Lung microvascular endothelial cell (primary cell): ENCODE results near the gene RNFT2. TPM values are rescaled to one million over a fixed set of nuclear protein-coding genes. Genes with fewer than 3 reads are reported as not detected.

ENCODE experiments used
- DNase-seq, 2 donors: peaks; one replicate each; pipeline versions ENCODE4 v3.0.0 to v3.0.0-alpha.2; 2010; ENCODE audit warnings: low read depth in 2 of 2
- total RNA-seq: library from RNA; depleted of rRNA; stranded (reverse); fragments of >200 nt; gene quantifications from 2 replicates; pipeline ENCODE4 v1.2.1, GENCODE V29; 2014

Gene RNFT2, protein sequence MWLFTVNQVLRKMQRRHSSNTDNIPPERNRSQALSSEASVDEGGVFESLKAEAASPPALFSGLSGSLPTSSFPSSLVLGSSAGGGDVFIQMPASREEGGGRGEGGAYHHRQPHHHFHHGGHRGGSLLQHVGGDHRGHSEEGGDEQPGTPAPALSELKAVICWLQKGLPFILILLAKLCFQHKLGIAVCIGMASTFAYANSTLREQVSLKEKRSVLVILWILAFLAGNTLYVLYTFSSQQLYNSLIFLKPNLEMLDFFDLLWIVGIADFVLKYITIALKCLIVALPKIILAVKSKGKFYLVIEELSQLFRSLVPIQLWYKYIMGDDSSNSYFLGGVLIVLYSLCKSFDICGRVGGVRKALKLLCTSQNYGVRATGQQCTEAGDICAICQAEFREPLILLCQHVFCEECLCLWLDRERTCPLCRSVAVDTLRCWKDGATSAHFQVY
- total RNA-seq, result 0.60 and 1.5 TPM in 2 replicates

DNA sequence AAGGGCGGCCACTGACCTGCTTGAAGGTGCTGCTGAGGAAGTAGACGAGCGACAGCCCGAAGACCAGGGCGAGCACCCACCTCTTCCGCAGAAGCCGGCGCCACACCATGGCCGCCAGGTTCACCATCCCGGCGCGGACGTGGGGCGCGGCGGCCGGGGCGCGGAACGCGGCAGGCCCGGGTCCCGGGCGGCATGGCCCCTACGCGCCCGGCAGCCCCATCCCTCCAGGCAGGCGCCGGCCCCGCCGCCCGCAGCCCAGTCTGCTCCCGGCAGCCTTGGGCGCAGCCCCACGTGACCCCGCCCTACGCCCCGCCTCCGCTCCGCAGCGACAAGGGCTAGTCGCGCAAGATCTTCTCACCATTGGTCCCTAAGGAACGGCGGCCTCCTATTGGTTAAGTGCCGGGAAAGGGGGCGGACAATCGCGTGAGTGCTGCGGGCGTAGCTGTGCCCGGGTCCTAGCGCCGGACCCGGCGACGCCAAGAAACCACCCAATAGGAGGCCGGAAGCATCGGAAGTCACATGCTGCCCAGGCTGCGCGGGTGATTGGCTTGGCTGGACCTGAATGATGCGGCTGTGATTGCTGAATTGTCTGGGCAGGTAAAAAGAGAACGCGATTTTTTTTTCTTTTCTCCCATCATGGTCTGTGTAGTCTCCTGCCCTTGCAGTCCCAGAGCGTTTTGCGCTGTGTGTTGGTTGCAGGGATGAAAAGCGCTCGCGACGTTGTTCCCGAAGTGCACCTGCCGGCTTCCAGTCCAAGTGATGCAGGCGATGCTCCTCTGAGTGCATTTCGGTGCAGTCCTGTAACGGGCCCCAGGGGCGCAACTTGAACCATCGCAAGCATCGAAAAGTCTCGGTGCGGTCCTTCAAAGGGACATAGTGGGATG, at the start of gene RNFT2, which contains the start of gene SPRING1:
RNFT2 (plus strand) TSS at position 542 of the 884 bp plus-strand sequence. CDS start 2,183 bp downstream, outside the sequence.
SPRING1 (minus strand) TSS at position 296 of the 884 bp plus-strand sequence; CDS start at position 127, 169 bp downstream.
- peak; percentile 99 to 100 for DNase-seq

DNA sequence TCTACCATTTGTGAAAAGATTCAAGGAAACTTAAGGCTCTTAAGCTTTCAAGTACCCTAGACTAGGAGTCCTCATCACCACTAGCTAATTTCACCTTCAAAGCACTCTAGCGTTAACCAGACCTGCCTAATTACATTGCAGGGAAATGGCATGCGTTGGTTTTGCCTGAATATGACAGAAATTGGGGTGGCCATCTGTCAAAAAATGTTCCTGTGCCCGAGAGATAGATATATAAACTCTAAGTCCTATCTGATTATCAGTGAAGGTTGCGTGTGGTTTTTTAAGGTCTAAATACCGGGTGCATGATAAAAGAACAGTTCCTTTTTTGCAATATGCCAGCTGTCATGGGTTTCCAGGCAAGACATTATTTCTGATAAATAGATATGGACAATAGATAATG, 48.6 kb upstream of the RNFT2 start:
- DNase-seq, result no peak

DNA sequence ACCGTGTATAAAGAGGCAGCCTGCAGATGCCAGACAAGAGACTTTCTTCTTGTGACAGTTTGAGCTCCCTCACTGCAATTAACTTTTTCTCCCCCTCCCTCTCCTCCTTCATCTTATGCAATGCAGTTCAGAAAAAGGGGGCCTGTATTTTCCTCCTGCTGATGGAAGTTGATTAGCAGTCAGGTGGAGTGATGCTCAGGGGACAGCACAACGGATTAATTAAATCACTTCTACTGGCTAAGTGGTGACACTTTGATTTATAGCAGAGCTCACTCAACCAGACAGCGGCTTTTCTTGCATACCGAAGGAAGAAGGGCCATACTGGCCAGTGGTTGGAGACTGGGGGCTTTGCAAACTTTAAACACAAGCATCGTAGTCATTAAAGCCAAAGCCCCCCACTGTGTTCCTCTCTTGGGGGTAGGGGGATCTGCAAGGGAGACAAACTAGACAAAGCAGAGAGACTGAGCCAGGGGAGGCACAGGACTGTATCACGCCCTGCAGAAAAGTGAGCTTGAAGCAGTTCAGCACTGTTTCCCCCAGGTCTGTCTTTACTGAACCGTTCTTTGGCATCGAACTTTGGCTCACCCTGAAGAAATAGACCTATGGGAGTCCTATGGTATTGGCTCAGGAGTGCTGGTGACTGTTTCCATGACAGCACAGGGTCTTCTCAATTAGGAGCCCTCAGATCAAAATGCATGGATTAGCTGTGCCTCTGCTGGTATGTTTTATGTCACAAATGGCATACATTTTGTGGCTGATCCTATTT, 48.0 kb upstream of the RNFT2 start:
- no peak for DNase-seq

- no peak for DNase-seq
These were observed 46.9 kb upstream of the RNFT2 start for GRCh38 chr12:116691205-116691604.

- no peak for DNase-seq
These were observed 46.5 kb upstream of the RNFT2 start for GRCh38 chr12:116691636-116692035.

GRCh38 chr12:116692605-116693004, 45.5 kb upstream of the RNFT2 start:
- no peak for DNase-seq

- peak in 1 of 2 donors; percentile 34 for DNase-seq
These were observed 44.6 kb upstream of the RNFT2 start for GRCh38 chr12:116693286-116694227.

DNA sequence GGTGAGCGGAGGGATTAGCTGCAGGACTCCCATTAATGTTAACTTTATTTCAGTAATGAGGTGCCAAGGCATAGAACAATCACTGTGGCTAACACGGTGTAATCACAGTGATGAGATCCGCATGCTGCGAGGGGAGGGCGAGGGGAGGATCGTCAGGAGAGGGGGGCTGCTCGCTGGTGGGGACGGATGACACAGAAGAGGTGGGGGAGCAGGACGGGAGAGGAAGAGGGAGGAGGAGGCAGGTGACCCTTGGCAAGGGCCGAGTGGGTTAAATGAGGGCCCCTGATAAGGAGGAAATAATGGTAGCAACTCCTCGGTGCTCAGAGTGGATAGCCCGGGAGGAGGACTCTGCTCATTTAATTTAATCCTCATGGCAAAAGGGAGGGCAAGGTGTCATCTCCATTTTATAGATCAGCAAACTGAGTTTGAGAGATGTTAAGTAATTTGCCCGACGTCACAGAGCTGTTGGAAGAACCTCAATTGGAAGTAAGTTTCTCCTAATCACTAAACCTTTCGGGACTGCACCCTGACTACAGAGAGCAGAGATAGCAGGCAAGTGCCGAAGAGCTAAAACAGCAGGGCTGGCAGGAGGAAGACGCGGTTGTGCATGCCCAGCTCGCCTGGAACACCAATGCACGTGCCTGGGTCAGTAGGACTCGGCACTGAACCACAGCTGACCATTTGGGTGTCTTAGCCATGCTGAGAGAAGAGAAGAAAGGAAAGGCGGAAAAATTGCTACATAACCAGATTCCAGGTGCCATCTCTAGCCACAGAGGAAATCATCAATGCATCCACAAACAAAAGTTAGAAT, 43.3 kb upstream of the RNFT2 start:
- DNase-seq, result no peak

- DNase-seq, result no peak
These were observed 42.7 kb upstream of the RNFT2 start for GRCh38 chr12:116695464-116695725.

GRCh38 chr12:116697305-116697704, 40.8 kb upstream of the RNFT2 start:
- DNase-seq, result peak; percentile 44 to 63

GRCh38 chr12:116697716-116698115, 40.4 kb upstream of the RNFT2 start:
- DNase-seq, result no peak

- DNase-seq, result no peak
These were observed 40.0 kb upstream of the RNFT2 start for GRCh38 chr12:116698116-116698515.

GRCh38 chr12:116698554-116699075, 39.5 kb upstream of the RNFT2 start:
- no peak for DNase-seq

- DNase-seq, result no peak
These were observed 38.0 kb upstream of the RNFT2 start for GRCh38 chr12:116700066-116700465.

DNA sequence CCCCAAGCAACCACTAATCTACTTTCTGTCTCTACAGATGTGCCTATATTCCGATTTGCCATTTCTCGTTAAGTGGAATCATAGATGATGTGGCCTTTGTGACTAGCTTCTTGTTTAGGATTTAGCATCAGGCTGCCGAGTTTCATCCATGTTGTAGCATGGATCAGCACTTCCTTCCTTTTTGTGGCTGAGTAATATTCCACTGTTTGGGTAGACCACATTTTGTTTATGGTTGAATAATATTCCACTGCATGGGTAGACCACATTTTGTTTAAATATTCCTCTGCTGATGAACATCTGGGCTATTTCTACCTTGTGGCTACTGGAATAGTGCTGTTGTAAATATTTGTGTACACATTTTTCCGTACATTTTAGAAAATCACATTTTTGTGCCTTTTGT, 36.7 kb upstream of the RNFT2 start:
- no peak for DNase-seq

- peak; percentile 70 to 73 for DNase-seq
These were observed 34.8 kb upstream of the RNFT2 start for GRCh38 chr12:116703214-116703795.

DNA sequence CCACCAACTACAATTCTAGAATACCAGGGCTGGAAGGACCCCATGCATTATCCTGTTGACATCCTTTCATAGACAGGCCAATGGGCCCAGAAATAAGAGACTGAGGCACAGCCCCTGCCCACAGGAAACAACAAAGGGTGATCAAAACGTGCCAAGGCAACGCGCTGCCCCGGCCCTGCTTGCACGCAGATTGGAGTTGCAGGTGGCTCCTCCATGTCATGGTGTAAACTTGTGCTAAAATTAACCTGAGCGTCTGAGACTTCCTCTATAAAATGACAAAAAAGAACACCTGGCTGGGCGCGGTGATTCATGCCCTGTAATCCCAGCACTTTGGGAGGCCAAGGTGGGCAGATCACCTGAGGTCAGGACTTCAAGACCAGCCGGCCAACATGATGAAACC, 30.4 kb upstream of the RNFT2 start:
- DNase-seq, result no peak

GRCh38 chr12:116708826-116709756, 29.0 kb upstream of the RNFT2 start:
- DNase-seq, result peak; percentile 57 to 77
